ENCODE data around the gene AKR1C2. TPM values are rescaled to one million over a fixed set of nuclear protein-coding genes. Genes with fewer than 3 reads are reported as not detected.
"Not testable (repeated sequence)": the region's sequence is repeated elsewhere in the genome, so short reads cannot be mapped to it uniquely, and the experiment has no call there.

The AKR1C2 gene
- total and polyA plus RNA-seq, 2 donors (not counting 1 experiment from before 2014, with no cell fraction given): not detected

DNA sequence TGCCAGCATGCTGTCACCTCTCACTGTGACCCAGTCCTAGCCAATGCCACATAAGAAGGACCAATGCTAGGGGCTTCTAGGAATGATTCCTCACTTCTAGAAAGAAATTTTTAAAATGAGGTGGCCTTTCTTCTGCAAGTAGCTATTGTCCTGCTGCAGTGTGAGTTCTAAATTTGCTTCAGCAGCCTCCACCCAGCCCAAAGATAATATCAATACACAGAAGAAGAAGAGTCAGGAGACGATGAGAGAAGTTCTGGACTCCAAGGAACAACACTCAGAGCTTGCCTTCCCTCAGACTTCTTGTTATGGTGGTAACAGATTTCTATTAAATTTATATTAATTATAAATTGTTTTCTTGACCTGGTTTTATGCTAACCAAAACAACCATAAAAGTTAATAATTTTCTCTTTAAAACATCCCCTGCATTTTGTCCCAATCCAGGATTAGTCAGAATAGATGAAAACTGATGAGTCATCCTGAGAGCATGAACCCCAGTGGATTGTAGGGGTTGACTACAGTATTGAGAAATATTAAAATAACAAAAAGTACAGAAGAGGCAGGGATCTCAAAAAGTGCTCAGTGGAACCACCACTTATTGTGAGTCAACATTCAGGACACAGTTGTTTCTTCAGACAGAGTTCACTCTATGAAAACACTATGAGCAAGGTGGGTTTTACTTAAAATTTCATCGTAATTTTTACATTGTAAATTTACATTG is 29.6 kb upstream of the AKR1C2 start:
- intact Hi-C loops (cut with micrococcal nuclease): no loop called here
- no peaks in the 10 kb centered on the region for H4K20me1 ChIP-seq (ENCODE audit: control insufficient read depth, insufficient read depth, low read length, poor library complexity, severe bottlenecking)
- Mint-ChIP-seq H3K9me3 (ENCODE audit: insufficient read depth) (peaks cover 12% of the 10 kb centered on the region), H3K4me1 (no peaks in the 10 kb centered on the region), H3K27ac (no peak overlapping the region), H3K4me3 (no peak overlapping the region), H3K27me3 (no peaks in the 10 kb centered on the region)
- no peak overlapping the region for H3K4me3 ChIP-seq (ENCODE audit: control extremely low read depth in 1 of 5, extremely low read depth in 1 of 5, insufficient read depth in 1 of 5, low read depth in 2 of 5, low read length in 4 of 5)
- ATAC-seq (ENCODE audit: low read depth): no peak
- H3K36me3 ChIP-seq (replicated peaks in 1 of 2; ENCODE audit: control extremely low read depth in 1 of 2, control insufficient read depth in 1 of 2, extremely low read depth in 1 of 2, insufficient read depth in 2 of 2, low read length in 1 of 2): no peaks in the 10 kb centered on the region
- no peak for DNase-seq
- H2AFZ ChIP-seq (ENCODE audit: insufficient read depth, low read depth, low read length, poor library complexity, severe bottlenecking): no peak overlapping the region
- ChIA-PET POLR2A (no interaction called here), CTCF (no interaction called here)
- no peaks in the 10 kb centered on the region for H3K79me2 ChIP-seq (ENCODE audit: control insufficient read depth, insufficient read depth, low read length)
- H3K9ac ChIP-seq (ENCODE audit: low read length): no peak overlapping the region
- TF ChIP-seq, protein P1, sequence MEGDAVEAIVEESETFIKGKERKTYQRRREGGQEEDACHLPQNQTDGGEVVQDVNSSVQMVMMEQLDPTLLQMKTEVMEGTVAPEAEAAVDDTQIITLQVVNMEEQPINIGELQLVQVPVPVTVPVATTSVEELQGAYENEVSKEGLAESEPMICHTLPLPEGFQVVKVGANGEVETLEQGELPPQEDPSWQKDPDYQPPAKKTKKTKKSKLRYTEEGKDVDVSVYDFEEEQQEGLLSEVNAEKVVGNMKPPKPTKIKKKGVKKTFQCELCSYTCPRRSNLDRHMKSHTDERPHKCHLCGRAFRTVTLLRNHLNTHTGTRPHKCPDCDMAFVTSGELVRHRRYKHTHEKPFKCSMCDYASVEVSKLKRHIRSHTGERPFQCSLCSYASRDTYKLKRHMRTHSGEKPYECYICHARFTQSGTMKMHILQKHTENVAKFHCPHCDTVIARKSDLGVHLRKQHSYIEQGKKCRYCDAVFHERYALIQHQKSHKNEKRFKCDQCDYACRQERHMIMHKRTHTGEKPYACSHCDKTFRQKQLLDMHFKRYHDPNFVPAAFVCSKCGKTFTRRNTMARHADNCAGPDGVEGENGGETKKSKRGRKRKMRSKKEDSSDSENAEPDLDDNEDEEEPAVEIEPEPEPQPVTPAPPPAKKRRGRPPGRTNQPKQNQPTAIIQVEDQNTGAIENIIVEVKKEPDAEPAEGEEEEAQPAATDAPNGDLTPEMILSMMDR (IDR thresholded peaks at IDR 0.05): no peak
- TF ChIP-seq EZH2 (IDR thresholded peaks at IDR 0.05; ENCODE audit: borderline replicate concordance, insufficient read depth, low read depth, low read length, poor library complexity, severe bottlenecking): no peak
- no peak overlapping the region for H3K4me2 ChIP-seq (replicated peaks; ENCODE audit: low read depth, low read length, poor library complexity, severe bottlenecking)
- peaks cover 1 to 26% (median 20%) of the 10 kb centered on the region in 3 donors for H3K9me3 ChIP-seq (ENCODE audit: control extremely low read depth in 1 of 3, control insufficient read depth in 2 of 3, insufficient read depth in 1 of 3, low read length in 2 of 3)
- WGBS (ENCODE audit: insufficient coverage): no CpG with 5 or more reads among the region's 2 CpGs
- no peaks in the 10 kb centered on the region for H3K4me1 ChIP-seq (ENCODE audit: control insufficient read depth in 2 of 2, insufficient read depth in 2 of 2, low read length in 2 of 2)
- no peak overlapping the region for H3K27ac ChIP-seq (ENCODE audit: low read length in 2 of 2)
- H3K27me3 ChIP-seq (replicated peaks in 1 of 4; ENCODE audit: control extremely low read depth in 1 of 4, control insufficient read depth in 3 of 4, insufficient read depth in 4 of 4, low read length in 3 of 4): peaks cover 0 to 3% (median 0%) of the 10 kb centered on the region in 4 experiments

DNA sequence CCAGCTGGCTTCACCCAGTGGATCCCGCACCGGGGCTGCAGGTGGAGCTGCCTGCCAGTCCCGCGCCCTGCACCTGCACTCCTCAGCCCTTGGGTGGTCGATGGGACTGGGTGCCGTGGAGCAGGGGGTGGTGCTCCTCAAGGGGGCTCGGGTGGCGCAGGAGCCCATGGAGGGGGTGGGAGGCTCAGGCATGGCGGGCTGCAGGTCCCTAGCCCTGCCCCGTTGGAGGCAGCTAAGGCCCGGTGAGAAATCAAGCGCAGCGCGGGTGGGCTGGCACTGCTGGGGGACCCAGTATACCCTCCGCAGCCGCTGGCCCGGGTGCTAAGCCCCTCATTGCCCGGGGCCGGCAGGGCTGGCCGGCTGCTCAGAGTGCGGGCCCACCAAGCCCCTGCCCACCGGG is 28.8 kb upstream of the AKR1C2 start:
- H3K4me1 ChIP-seq (ENCODE audit: control insufficient read depth in 2 of 2, insufficient read depth in 2 of 2, low read length in 2 of 2); H4K20me1 ChIP-seq (ENCODE audit: control insufficient read depth, insufficient read depth, low read length, poor library complexity, severe bottlenecking); H2AFZ ChIP-seq (ENCODE audit: insufficient read depth, low read depth, low read length, poor library complexity, severe bottlenecking); H3K4me3 ChIP-seq (ENCODE audit: control extremely low read depth in 1 of 5, extremely low read depth in 1 of 5, insufficient read depth in 1 of 5, low read depth in 2 of 5, low read length in 4 of 5); H3K4me2 ChIP-seq (replicated peaks; ENCODE audit: low read depth, low read length, poor library complexity, severe bottlenecking); H3K79me2 ChIP-seq (ENCODE audit: control insufficient read depth, insufficient read depth, low read length); H3K27me3 ChIP-seq (replicated peaks in 1 of 4; ENCODE audit: control extremely low read depth in 1 of 4, control insufficient read depth in 3 of 4, insufficient read depth in 4 of 4, low read length in 3 of 4); CTCF ChIA-PET; ATAC-seq (ENCODE audit: low read depth); intact Hi-C loops (cut with micrococcal nuclease); H3K4me1 Mint-ChIP-seq; H3K36me3 ChIP-seq (replicated peaks in 1 of 2; ENCODE audit: control extremely low read depth in 1 of 2, control insufficient read depth in 1 of 2, extremely low read depth in 1 of 2, insufficient read depth in 2 of 2, low read length in 1 of 2); H3K27ac ChIP-seq (ENCODE audit: low read length in 2 of 2); H3K4me3 Mint-ChIP-seq; H3K27ac Mint-ChIP-seq; POLR2A ChIA-PET; H3K27me3 Mint-ChIP-seq; DNase-seq; H3K9ac ChIP-seq (ENCODE audit: low read length): not testable (repeated sequence)
- 83% methylated on average over 14 of the region's 22 CpGs for WGBS (ENCODE audit: insufficient coverage)
- H3K9me3 Mint-ChIP-seq (ENCODE audit: insufficient read depth): peaks cover 12% of the 10 kb centered on the region
- peaks cover 1 to 26% (median 20%) of the 10 kb centered on the region in 3 donors for H3K9me3 ChIP-seq (ENCODE audit: control extremely low read depth in 1 of 3, control insufficient read depth in 2 of 3, insufficient read depth in 1 of 3, low read length in 2 of 3)

GRCh38 chr10:5031588-5031987 is 27.9 kb upstream of the AKR1C2 start:
- DNase-seq; H3K4me1 Mint-ChIP-seq; H3K4me3 Mint-ChIP-seq; ATAC-seq (ENCODE audit: low read depth); CTCF ChIA-PET; H3K27me3 Mint-ChIP-seq; intact Hi-C loops (cut with micrococcal nuclease); H3K79me2 ChIP-seq (ENCODE audit: control insufficient read depth, insufficient read depth, low read length); H3K4me2 ChIP-seq (replicated peaks; ENCODE audit: low read depth, low read length, poor library complexity, severe bottlenecking); H3K27ac ChIP-seq (ENCODE audit: low read length in 2 of 2); H3K27ac Mint-ChIP-seq; H3K4me1 ChIP-seq (ENCODE audit: control insufficient read depth in 2 of 2, insufficient read depth in 2 of 2, low read length in 2 of 2); H3K27me3 ChIP-seq (replicated peaks in 1 of 4; ENCODE audit: control extremely low read depth in 1 of 4, control insufficient read depth in 3 of 4, insufficient read depth in 4 of 4, low read length in 3 of 4); POLR2A ChIA-PET; H3K36me3 ChIP-seq (replicated peaks in 1 of 2; ENCODE audit: control extremely low read depth in 1 of 2, control insufficient read depth in 1 of 2, extremely low read depth in 1 of 2, insufficient read depth in 2 of 2, low read length in 1 of 2); H3K9ac ChIP-seq (ENCODE audit: low read length); H3K4me3 ChIP-seq (ENCODE audit: control extremely low read depth in 1 of 5, extremely low read depth in 1 of 5, insufficient read depth in 1 of 5, low read depth in 2 of 5, low read length in 4 of 5); H2AFZ ChIP-seq (ENCODE audit: insufficient read depth, low read depth, low read length, poor library complexity, severe bottlenecking); H4K20me1 ChIP-seq (ENCODE audit: control insufficient read depth, insufficient read depth, low read length, poor library complexity, severe bottlenecking): not testable (repeated sequence)
- peaks cover 16% of the 10 kb centered on the region for H3K9me3 Mint-ChIP-seq (ENCODE audit: insufficient read depth)
- H3K9me3 ChIP-seq (ENCODE audit: control extremely low read depth in 1 of 3, control insufficient read depth in 2 of 3, insufficient read depth in 1 of 3, low read length in 2 of 3): peaks cover 1 to 26% (median 20%) of the 10 kb centered on the region in 3 donors
- 100% methylated on average over 1 of the region's 4 CpGs for WGBS (ENCODE audit: insufficient coverage)
